ENCODE results near the gene MPC2.

The MPC2 gene

DNA sequence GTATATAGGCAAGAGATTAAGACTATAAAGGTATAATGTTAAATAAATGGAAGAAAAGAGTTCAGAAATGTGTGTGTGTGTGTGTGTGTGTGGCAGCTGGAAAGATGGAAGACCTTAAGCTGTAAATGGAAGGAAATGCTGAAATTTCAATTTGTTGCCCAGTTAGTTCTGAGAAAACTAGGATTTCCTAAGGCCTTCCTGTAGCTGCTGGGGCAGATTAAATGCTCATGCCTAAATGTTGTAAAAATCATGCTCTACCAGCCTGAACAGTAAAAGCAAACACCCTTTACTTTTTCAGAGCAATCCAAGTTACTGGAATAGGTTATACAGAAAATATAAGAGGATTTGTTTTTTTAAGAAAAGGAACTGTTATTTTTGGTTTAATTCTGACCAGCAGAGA, 31.2 kb downstream of the MPC2 start:
- Histone ChIP-seq H3K4me3 (ENCODE audit: insufficient read length, low read depth) (no peak overlapping the region), H3K9me3 (ENCODE audit: insufficient read depth, low read length) (peaks cover 21% of the 10 kb centered on the region), H3K27me3 (ENCODE audit: insufficient read depth, insufficient read length) (no peaks in the 10 kb centered on the region), H3K9ac (ENCODE audit: insufficient read length, low read depth) (no peak overlapping the region), H3K36me3 (ENCODE audit: insufficient read depth, insufficient read length, low read length) (no peaks in the 10 kb centered on the region), H3K4me1 (ENCODE audit: insufficient read depth, insufficient read length) (no peaks in the 10 kb centered on the region)
- TF ChIP-seq ZNF274 (IDR thresholded peaks at IDR 0.05; ENCODE audit: low read depth, low read length) = no peak
- no peak for TF ChIP-seq YY1 (IDR thresholded peaks at IDR 0.05; ENCODE audit: insufficient read depth, insufficient read length)
- TF ChIP-seq SUZ12 (IDR thresholded peaks at IDR 0.05; ENCODE audit: extremely low read depth, insufficient read depth, insufficient read length) = no peak
- DNase-seq (ENCODE audit: low read depth, low spot score) = no peak

DNA sequence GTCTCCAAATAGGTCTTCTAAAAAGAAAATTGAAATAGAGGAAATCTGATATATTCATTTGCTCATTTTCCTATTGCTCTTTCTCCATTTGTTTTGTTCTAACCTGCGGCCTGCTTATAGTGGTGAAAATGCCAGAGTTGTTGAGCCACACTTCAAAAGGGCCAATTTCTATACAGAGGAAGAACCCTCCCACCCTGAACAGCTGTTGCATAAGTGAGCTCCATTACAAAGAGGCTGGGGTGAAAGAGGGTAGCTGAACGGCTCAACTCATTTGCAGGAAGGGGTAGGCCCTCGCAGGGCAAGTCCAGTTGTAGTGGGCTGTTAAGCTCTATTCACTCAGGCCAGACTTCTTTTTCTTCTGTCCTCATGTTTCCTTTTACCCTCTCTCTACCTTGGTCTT, 31.7 kb downstream of the MPC2 start:
- Histone ChIP-seq H3K9me3 (ENCODE audit: insufficient read depth, low read length) (peaks cover 17% of the 10 kb centered on the region), H3K9ac (ENCODE audit: insufficient read length, low read depth) (no peak overlapping the region), H3K36me3 (ENCODE audit: insufficient read depth, insufficient read length, low read length) (no peaks in the 10 kb centered on the region), H3K4me3 (ENCODE audit: insufficient read length, low read depth) (no peak overlapping the region), H3K27me3 (ENCODE audit: insufficient read depth, insufficient read length) (no peaks in the 10 kb centered on the region), H3K4me1 (ENCODE audit: insufficient read depth, insufficient read length) (no peaks in the 10 kb centered on the region)
- no peak for TF ChIP-seq ZNF274 (IDR thresholded peaks at IDR 0.05; ENCODE audit: low read depth, low read length)
- no peak for TF ChIP-seq SUZ12 (IDR thresholded peaks at IDR 0.05; ENCODE audit: extremely low read depth, insufficient read depth, insufficient read length)
- TF ChIP-seq YY1 (IDR thresholded peaks at IDR 0.05; ENCODE audit: insufficient read depth, insufficient read length) = no peak
- DNase-seq (ENCODE audit: low read depth, low spot score) = peak; percentile 58

DNA sequence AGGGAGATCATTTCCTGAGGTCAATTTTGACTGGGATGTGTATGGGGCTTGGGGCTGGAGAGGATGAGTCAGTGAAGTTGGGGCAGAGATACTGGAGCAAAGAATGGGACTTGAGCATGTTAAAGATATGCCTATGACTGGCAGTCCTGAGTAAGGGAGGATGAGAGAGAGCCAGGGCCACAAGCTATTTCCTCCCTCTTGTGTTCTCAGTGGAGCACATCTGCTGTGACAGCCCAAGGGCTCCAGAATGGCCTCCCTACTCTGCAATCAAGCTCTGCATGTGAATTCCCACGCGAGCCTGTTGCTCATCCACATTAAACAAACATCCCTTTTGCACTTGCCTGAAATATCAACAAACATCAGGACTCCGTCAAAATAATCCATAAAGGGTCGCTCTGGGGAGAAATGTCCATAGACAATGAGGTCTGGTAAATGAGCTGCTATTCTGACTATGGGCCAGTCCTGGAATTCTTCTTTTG, 32.2 kb downstream of the MPC2 start:
- Histone ChIP-seq H3K27me3 (ENCODE audit: insufficient read depth, insufficient read length) (no peaks in the 10 kb centered on the region), H3K4me1 (ENCODE audit: insufficient read depth, insufficient read length) (no peaks in the 10 kb centered on the region), H3K9ac (ENCODE audit: insufficient read length, low read depth) (peak overlapping the region; percentile 46), H3K9me3 (ENCODE audit: insufficient read depth, low read length) (peaks cover 12% of the 10 kb centered on the region), H3K4me3 (ENCODE audit: insufficient read length, low read depth) (no peak overlapping the region), H3K36me3 (ENCODE audit: insufficient read depth, insufficient read length, low read length) (no peaks in the 10 kb centered on the region)
- no peak for TF ChIP-seq YY1 (IDR thresholded peaks at IDR 0.05; ENCODE audit: insufficient read depth, insufficient read length)
- no peak for TF ChIP-seq ZNF274 (IDR thresholded peaks at IDR 0.05; ENCODE audit: low read depth, low read length)
- peak; percentile 15 for DNase-seq (ENCODE audit: low read depth, low spot score)

DNA sequence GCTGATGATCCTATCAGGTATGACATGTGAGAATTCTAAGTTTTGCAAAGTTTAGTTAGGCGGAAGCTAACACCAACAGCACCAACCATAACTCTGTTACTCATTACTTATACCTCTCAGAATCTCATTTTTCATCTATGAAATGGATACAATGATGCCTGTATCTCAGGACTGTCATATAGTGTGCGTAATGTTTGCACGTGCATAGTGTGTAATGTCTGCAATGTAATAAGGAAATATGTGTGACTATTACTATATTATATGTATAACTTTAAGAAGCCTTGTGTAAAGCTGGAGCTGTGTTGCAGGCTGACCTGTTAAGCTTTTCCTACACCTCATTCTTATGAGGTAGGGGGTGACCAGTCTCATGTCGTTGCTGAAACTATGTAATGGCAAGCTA, 36.0 kb downstream of the MPC2 start:
- H3K27me3 ChIP-seq (ENCODE audit: insufficient read depth, insufficient read length) = no peaks in the 10 kb centered on the region
- no peak for TF ChIP-seq SUZ12 (IDR thresholded peaks at IDR 0.05; ENCODE audit: extremely low read depth, insufficient read depth, insufficient read length)
- no peak for TF ChIP-seq ZNF274 (IDR thresholded peaks at IDR 0.05; ENCODE audit: low read depth, low read length)
- no peak for TF ChIP-seq YY1 (IDR thresholded peaks at IDR 0.05; ENCODE audit: insufficient read depth, insufficient read length)
- H3K4me3 ChIP-seq (ENCODE audit: insufficient read length, low read depth) = no peak overlapping the region
- H3K9me3 ChIP-seq (ENCODE audit: insufficient read depth, low read length) = no peaks in the 10 kb centered on the region
- H3K36me3 ChIP-seq (ENCODE audit: insufficient read depth, insufficient read length, low read length) = no peaks in the 10 kb centered on the region
- no peaks in the 10 kb centered on the region for H3K4me1 ChIP-seq (ENCODE audit: insufficient read depth, insufficient read length)
- no peak overlapping the region for H3K9ac ChIP-seq (ENCODE audit: insufficient read length, low read depth)
- no peak for DNase-seq (ENCODE audit: low read depth, low spot score)

DNA sequence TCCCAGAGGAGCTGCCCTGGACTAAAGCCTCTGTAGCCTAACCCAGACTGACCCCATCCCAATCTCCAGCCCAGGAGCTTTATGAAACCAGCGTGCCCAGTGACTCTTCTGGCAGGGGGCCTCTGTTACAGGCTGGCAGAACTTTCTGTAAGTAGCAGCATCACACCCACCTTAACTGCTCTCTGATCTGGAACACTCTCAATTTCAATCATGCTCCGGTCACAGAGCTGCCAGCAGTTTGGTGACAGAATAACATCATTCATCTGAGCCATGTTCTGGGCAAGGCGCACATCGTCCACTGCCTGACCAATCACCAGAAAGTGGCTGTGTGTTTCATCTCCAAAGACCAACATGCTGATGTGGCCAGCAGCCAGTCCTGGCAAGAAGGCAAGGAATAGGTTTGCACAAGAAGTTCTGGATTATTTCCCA, 37.6 kb downstream of the MPC2 start:
- Histone ChIP-seq H3K9me3 (ENCODE audit: insufficient read depth, low read length) (no peaks in the 10 kb centered on the region), H3K4me1 (ENCODE audit: insufficient read depth, insufficient read length) (no peaks in the 10 kb centered on the region), H3K4me3 (ENCODE audit: insufficient read length, low read depth) (no peak overlapping the region), H3K36me3 (ENCODE audit: insufficient read depth, insufficient read length, low read length) (no peaks in the 10 kb centered on the region), H3K27me3 (ENCODE audit: insufficient read depth, insufficient read length) (no peaks in the 10 kb centered on the region), H3K9ac (ENCODE audit: insufficient read length, low read depth) (no peak overlapping the region)
- DNase-seq (ENCODE audit: low read depth, low spot score) = no peak
- no peak for TF ChIP-seq SUZ12 (IDR thresholded peaks at IDR 0.05; ENCODE audit: extremely low read depth, insufficient read depth, insufficient read length)
- TF ChIP-seq ZNF274 (IDR thresholded peaks at IDR 0.05; ENCODE audit: low read depth, low read length) = no peak

DNA sequence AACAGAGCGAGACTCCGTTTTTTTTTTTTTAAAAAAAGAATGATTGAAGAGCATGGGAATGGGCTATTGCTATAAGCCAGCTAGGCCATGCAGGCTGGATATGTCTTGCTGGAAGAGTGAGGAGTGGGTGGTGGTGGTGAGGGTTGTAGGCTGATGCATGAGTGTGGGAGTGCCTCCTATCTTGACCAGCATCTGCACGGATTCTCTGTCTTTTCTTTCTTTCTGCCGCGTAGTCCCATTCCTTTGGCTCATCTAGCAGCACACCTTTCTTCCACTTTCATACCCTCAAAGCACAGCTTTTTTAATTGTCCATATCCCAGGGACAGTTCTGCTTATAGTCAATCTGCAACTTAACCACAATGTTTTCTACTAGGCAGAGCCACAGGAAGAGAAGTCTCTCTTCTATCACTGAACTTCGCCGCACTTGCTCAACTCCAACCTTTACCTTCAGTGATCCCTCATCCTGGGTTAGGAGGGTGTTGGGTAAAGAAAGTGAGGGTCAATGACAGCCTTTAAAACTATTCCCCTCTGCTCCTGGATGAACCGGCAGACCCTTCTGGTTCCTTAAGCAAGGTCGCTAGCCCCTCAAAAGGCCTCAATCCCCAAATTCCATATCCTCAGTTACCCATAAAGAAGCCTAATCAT, 38.2 kb downstream of the MPC2 start:
- Histone ChIP-seq H3K27me3 (ENCODE audit: insufficient read depth, insufficient read length) (no peaks in the 10 kb centered on the region), H3K36me3 (ENCODE audit: insufficient read depth, insufficient read length, low read length) (no peaks in the 10 kb centered on the region), H3K4me3 (ENCODE audit: insufficient read length, low read depth) (no peak overlapping the region), H3K9me3 (ENCODE audit: insufficient read depth, low read length) (no peaks in the 10 kb centered on the region), H3K9ac (ENCODE audit: insufficient read length, low read depth) (no peak overlapping the region), H3K4me1 (ENCODE audit: insufficient read depth, insufficient read length) (no peaks in the 10 kb centered on the region)
- no peak for TF ChIP-seq SUZ12 (IDR thresholded peaks at IDR 0.05; ENCODE audit: extremely low read depth, insufficient read depth, insufficient read length)
- no peak for TF ChIP-seq YY1 (IDR thresholded peaks at IDR 0.05; ENCODE audit: insufficient read depth, insufficient read length)
- TF ChIP-seq ZNF274 (IDR thresholded peaks at IDR 0.05; ENCODE audit: low read depth, low read length) = no peak
- DNase-seq (ENCODE audit: low read depth, low spot score) = no peak

DNA sequence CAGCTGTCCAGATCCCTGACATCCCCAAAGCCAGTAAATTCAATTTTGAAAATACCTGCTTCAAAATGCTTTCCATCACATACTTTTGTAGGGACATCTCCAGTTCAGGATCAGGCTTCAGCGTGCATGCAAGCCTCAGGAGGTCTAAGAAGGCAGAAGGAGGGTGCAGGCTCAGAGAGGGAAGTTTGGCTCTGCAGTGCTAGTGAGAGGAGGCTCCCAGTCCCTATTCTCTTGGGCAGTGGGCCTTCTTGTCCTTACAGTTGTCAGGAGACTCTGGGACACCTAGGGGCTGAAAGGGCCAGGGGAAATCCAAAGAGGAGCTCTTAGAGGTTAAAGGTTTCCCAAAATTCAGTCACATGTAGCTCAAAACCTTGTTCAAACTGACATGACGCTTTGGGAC, 43.1 kb downstream of the MPC2 start:
- H3K4me3 ChIP-seq (ENCODE audit: insufficient read length, low read depth) = no peak overlapping the region
- no peak for DNase-seq (ENCODE audit: low read depth, low spot score)
- H3K27me3 ChIP-seq (ENCODE audit: insufficient read depth, insufficient read length) = no peaks in the 10 kb centered on the region
- H3K9me3 ChIP-seq (ENCODE audit: insufficient read depth, low read length) = no peaks in the 10 kb centered on the region
- no peak for TF ChIP-seq SUZ12 (IDR thresholded peaks at IDR 0.05; ENCODE audit: extremely low read depth, insufficient read depth, insufficient read length)
- TF ChIP-seq YY1 (IDR thresholded peaks at IDR 0.05; ENCODE audit: insufficient read depth, insufficient read length) = no peak
- no peak for TF ChIP-seq ZNF274 (IDR thresholded peaks at IDR 0.05; ENCODE audit: low read depth, low read length)
- H3K9ac ChIP-seq (ENCODE audit: insufficient read length, low read depth) = no peak overlapping the region
- H3K4me1 ChIP-seq (ENCODE audit: insufficient read depth, insufficient read length) = no peaks in the 10 kb centered on the region
- H3K36me3 ChIP-seq (ENCODE audit: insufficient read depth, insufficient read length, low read length) = no peaks in the 10 kb centered on the region
